ENCODE measurements around the gene MYOCD.

The MYOCD gene

DNA sequence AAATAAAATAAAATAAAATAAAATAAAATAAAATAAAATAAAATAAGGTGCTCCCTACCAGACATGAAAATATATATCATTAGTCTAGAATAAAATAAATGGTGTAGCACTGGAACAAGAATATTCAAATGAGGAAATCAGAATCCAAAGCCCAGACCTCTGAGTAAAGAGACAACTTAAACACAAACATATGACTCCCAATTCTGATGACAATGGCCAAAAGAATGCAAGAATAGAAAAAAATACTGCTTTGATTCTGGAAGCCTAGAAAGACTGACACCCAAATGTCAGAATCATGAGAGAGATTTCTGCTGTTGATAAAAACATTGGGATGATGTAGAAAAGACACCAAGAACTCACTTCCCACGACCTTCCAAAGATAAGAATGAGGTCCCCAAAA is 27.9 kb downstream of the MYOCD start:
- no peaks in the 10 kb centered on the region for H3K36me3 ChIP-seq (ENCODE audit: control insufficient read depth in 2 of 2, insufficient read depth in 2 of 2, low read length in 2 of 2)
- H3K4me1 ChIP-seq (ENCODE audit: control insufficient read depth in 2 of 2, insufficient read depth in 2 of 2, low read length in 2 of 2) = no peaks in the 10 kb centered on the region
- H3K9me3 ChIP-seq (ENCODE audit: control insufficient read depth in 2 of 2, low read length in 2 of 2) = no peaks in the 10 kb centered on the region
- H3K4me3 ChIP-seq (ENCODE audit: low read length in 2 of 2) = no peak overlapping the region
- no peaks in the 10 kb centered on the region for H3K27me3 ChIP-seq (ENCODE audit: control insufficient read depth in 2 of 2, insufficient read depth in 2 of 2, low read length in 2 of 2)
- no peak overlapping the region for H3K9ac ChIP-seq (ENCODE audit: low read depth in 1 of 2, low read length in 2 of 2)
- no peak overlapping the region for H3K27ac ChIP-seq (ENCODE audit: low read depth in 2 of 2, low read length in 2 of 2)

DNA sequence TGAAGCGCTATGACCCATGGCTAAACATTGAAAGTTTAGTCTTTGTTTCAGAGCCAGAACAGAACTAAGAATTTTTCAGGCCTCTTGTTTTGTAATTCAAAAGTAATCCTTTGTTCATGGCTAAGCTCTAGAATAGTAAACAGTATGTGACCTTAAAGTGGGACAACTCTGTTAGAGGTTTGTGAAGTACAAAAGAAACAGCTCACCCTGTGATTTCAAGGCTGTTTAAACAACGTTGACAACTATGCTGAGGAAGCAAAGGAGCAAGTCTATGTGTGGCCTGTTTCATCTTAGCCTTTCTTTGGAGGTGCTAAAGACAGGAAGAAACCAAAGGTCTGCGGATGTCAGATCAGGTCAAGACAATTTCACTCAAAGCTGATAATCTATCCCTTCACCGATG is 40.4 kb downstream of the MYOCD start:
- no peak overlapping the region for H3K9ac ChIP-seq (ENCODE audit: low read depth in 1 of 2, low read length in 2 of 2)
- no peaks in the 10 kb centered on the region for H3K27me3 ChIP-seq (ENCODE audit: control insufficient read depth in 2 of 2, insufficient read depth in 2 of 2, low read length in 2 of 2)
- no peak overlapping the region for H3K27ac ChIP-seq (ENCODE audit: low read depth in 2 of 2, low read length in 2 of 2)
- H3K36me3 ChIP-seq (ENCODE audit: control insufficient read depth in 2 of 2, insufficient read depth in 2 of 2, low read length in 2 of 2) = no peaks in the 10 kb centered on the region
- H3K4me1 ChIP-seq (ENCODE audit: control insufficient read depth in 2 of 2, insufficient read depth in 2 of 2, low read length in 2 of 2) = no peaks in the 10 kb centered on the region
- H3K4me3 ChIP-seq (ENCODE audit: low read length in 2 of 2) = no peak overlapping the region
- H3K9me3 ChIP-seq (ENCODE audit: control insufficient read depth in 2 of 2, low read length in 2 of 2) = no peaks in the 10 kb centered on the region

DNA sequence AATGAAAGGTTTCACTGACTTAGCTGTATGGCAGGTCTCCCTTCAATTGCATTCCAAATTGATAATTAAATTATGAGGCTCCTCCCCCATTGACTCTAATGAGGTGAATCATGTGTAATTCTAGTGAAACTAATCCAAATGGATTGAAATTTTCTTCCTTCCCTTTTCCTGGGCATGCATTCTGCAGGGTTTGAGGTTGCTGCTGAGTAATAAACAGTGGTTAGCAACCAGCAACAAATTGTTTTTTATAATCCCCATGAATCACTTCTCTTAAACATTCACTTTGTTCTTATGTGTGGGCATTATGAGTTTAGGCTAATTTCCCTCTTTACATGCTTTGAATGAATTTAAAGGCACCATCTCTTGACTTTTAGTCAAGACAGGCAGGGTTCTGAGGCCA is 43.4 kb downstream of the MYOCD start:
- no peaks in the 10 kb centered on the region for H3K9me3 ChIP-seq (ENCODE audit: control insufficient read depth in 2 of 2, low read length in 2 of 2)
- H3K27me3 ChIP-seq (ENCODE audit: control insufficient read depth in 2 of 2, insufficient read depth in 2 of 2, low read length in 2 of 2) = no peaks in the 10 kb centered on the region
- no peaks in the 10 kb centered on the region for H3K4me1 ChIP-seq (ENCODE audit: control insufficient read depth in 2 of 2, insufficient read depth in 2 of 2, low read length in 2 of 2)

DNA sequence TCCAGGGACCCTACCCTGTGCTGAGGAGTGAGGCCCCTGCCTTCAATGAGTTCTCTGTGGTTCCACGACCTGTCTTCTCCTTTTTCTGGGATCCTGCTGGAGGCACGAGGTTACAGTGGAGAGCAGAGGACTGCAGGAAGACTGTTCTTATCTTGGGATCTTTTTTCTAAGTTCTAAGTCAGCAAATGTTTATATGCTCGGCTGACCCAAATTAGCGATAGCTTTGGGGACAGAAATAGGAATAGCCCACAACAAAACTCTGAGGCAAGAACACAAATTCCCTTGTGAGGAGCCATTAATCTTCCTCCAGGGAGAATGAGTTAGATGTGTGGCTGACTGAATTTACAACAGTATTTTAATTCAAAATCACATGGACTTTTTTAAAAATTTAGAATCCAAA is 46.7 kb downstream of the MYOCD start:
- Histone ChIP-seq H3K27ac (ENCODE audit: low read depth in 2 of 2, low read length in 2 of 2) (no peak overlapping the region), H3K9me3 (ENCODE audit: control insufficient read depth in 2 of 2, low read length in 2 of 2) (no peaks in the 10 kb centered on the region), H3K9ac (ENCODE audit: low read depth in 1 of 2, low read length in 2 of 2) (no peak overlapping the region), H3K36me3 (ENCODE audit: control insufficient read depth in 2 of 2, insufficient read depth in 2 of 2, low read length in 2 of 2) (no peaks in the 10 kb centered on the region), H3K27me3 (ENCODE audit: control insufficient read depth in 2 of 2, insufficient read depth in 2 of 2, low read length in 2 of 2) (no peaks in the 10 kb centered on the region), H3K4me1 (ENCODE audit: control insufficient read depth in 2 of 2, insufficient read depth in 2 of 2, low read length in 2 of 2) (no peaks in the 10 kb centered on the region), H3K4me3 (ENCODE audit: low read length in 2 of 2) (no peak overlapping the region)

More for the DNA sequence above, 43.4 kb downstream of the MYOCD start:
- Histone ChIP-seq H3K36me3 (ENCODE audit: control insufficient read depth in 2 of 2, insufficient read depth in 2 of 2, low read length in 2 of 2) (no peaks in the 10 kb centered on the region), H3K9ac (ENCODE audit: low read depth in 1 of 2, low read length in 2 of 2) (no peak overlapping the region), H3K4me3 (ENCODE audit: low read length in 2 of 2) (no peak overlapping the region), H3K27ac (ENCODE audit: low read depth in 2 of 2, low read length in 2 of 2) (no peak overlapping the region)

DNA sequence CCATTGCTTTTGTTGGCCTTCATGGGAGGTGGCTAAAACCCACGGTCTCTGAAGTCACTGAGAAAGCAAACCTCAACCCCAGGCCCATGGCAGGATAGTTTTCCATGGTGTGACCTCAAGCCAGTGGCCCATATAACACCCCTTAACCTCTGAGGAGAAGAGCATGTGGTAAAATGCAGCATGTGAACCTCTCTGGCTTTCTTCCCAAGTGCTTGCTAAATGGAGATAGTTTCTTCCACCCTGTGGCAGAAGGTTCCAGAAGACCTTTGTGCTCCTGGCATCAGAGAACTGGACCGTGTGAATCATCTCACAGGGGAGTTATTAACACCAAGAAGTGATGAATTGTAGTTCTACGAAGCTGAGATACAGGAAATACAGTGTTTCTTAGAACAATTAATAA is 47.3 kb downstream of the MYOCD start:
- no peaks in the 10 kb centered on the region for H3K36me3 ChIP-seq (ENCODE audit: control insufficient read depth in 2 of 2, insufficient read depth in 2 of 2, low read length in 2 of 2)
- no peaks in the 10 kb centered on the region for H3K27me3 ChIP-seq (ENCODE audit: control insufficient read depth in 2 of 2, insufficient read depth in 2 of 2, low read length in 2 of 2)
- no peaks in the 10 kb centered on the region for H3K9me3 ChIP-seq (ENCODE audit: control insufficient read depth in 2 of 2, low read length in 2 of 2)
- H3K9ac ChIP-seq (ENCODE audit: low read depth in 1 of 2, low read length in 2 of 2) = no peak overlapping the region
- no peak overlapping the region for H3K4me3 ChIP-seq (ENCODE audit: low read length in 2 of 2)
- no peaks in the 10 kb centered on the region for H3K4me1 ChIP-seq (ENCODE audit: control insufficient read depth in 2 of 2, insufficient read depth in 2 of 2, low read length in 2 of 2)
- H3K27ac ChIP-seq (ENCODE audit: low read depth in 2 of 2, low read length in 2 of 2) = no peak overlapping the region

DNA sequence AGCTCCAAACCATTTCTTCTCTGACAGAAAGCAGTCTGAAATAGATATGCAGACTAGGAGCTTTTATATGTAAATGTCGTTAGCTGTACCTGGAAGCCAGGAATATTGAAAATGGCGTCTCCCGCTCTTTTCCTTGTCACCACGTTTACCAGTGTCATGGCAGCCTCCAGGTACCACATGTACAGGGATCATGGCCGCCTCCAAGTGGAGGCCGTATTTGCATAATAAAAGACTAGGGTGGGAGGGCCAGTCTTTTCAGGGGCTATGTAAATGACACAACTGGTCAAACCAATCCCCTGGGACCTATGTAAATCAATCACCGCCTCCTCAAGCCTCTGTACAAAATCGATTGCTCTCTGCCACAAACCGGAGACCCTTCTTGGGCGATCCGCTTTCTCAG is 54.3 kb downstream of the MYOCD start:
- Histone ChIP-seq H3K27ac (ENCODE audit: low read depth in 2 of 2, low read length in 2 of 2) (no peak overlapping the region), H3K9me3 (ENCODE audit: control insufficient read depth in 2 of 2, low read length in 2 of 2) (no peaks in the 10 kb centered on the region), H3K36me3 (ENCODE audit: control insufficient read depth in 2 of 2, insufficient read depth in 2 of 2, low read length in 2 of 2) (no peaks in the 10 kb centered on the region), H3K27me3 (ENCODE audit: control insufficient read depth in 2 of 2, insufficient read depth in 2 of 2, low read length in 2 of 2) (no peaks in the 10 kb centered on the region), H3K4me3 (ENCODE audit: low read length in 2 of 2) (no peak overlapping the region), H3K9ac (ENCODE audit: low read depth in 1 of 2, low read length in 2 of 2) (no peak overlapping the region), H3K4me1 (ENCODE audit: control insufficient read depth in 2 of 2, insufficient read depth in 2 of 2, low read length in 2 of 2) (no peaks in the 10 kb centered on the region)

DNA sequence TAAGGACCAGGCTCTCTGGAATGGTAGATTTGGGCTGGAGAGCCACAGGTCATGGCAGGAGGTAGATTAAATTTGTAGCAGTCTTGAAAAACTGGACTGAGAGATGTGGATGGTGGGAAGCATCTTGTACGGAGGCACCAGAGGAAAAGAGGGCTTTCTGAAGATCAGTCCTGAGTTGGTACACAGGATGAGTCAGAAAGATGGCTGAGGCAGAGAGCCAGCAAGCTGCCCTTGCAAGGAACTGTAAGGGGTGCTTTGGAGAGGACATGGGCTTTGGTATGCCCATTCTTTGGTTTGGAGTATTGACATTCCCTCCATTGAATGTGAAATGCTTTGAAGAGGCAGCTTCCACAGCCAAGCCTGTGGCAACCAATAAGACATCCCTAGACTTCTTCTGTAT is 55.9 kb downstream of the MYOCD start:
- Histone ChIP-seq H3K27me3 (ENCODE audit: control insufficient read depth in 2 of 2, insufficient read depth in 2 of 2, low read length in 2 of 2) (no peaks in the 10 kb centered on the region), H3K27ac (ENCODE audit: low read depth in 2 of 2, low read length in 2 of 2) (no peak overlapping the region), H3K4me1 (ENCODE audit: control insufficient read depth in 2 of 2, insufficient read depth in 2 of 2, low read length in 2 of 2) (no peaks in the 10 kb centered on the region), H3K9me3 (ENCODE audit: control insufficient read depth in 2 of 2, low read length in 2 of 2) (no peaks in the 10 kb centered on the region), H3K9ac (ENCODE audit: low read depth in 1 of 2, low read length in 2 of 2) (no peak overlapping the region), H3K36me3 (ENCODE audit: control insufficient read depth in 2 of 2, insufficient read depth in 2 of 2, low read length in 2 of 2) (no peaks in the 10 kb centered on the region), H3K4me3 (ENCODE audit: low read length in 2 of 2) (no peak overlapping the region)

DNA sequence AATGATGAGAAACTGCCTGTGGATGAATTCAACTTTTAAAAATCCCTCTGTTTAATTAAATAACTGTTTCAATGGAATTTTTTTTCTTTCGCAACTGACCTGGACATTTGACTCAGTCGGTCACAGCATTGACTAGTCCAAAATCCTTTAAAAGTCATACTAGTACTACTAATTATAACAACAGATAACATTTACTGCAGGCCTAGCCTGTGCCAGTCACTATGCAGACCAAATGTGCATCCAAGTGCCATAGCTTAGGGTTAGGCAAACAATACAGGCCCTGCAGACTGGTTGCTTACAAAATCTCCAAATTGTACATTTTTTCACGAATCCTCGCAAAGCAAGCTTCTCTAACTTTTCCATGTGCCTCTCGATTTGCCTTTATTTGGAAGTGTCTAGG is 56.6 kb downstream of the MYOCD start:
- no peaks in the 10 kb centered on the region for H3K27me3 ChIP-seq (ENCODE audit: control insufficient read depth in 2 of 2, insufficient read depth in 2 of 2, low read length in 2 of 2)
- H3K4me3 ChIP-seq (ENCODE audit: low read length in 2 of 2) = no peak overlapping the region
- no peak overlapping the region for H3K9ac ChIP-seq (ENCODE audit: low read depth in 1 of 2, low read length in 2 of 2)
- H3K9me3 ChIP-seq (ENCODE audit: control insufficient read depth in 2 of 2, low read length in 2 of 2) = no peaks in the 10 kb centered on the region
- H3K4me1 ChIP-seq (ENCODE audit: control insufficient read depth in 2 of 2, insufficient read depth in 2 of 2, low read length in 2 of 2) = peaks cover 0 to 4% of the 10 kb centered on the region in 2 donors
- no peaks in the 10 kb centered on the region for H3K36me3 ChIP-seq (ENCODE audit: control insufficient read depth in 2 of 2, insufficient read depth in 2 of 2, low read length in 2 of 2)
- H3K27ac ChIP-seq (ENCODE audit: low read depth in 2 of 2, low read length in 2 of 2) = no peak overlapping the region

DNA sequence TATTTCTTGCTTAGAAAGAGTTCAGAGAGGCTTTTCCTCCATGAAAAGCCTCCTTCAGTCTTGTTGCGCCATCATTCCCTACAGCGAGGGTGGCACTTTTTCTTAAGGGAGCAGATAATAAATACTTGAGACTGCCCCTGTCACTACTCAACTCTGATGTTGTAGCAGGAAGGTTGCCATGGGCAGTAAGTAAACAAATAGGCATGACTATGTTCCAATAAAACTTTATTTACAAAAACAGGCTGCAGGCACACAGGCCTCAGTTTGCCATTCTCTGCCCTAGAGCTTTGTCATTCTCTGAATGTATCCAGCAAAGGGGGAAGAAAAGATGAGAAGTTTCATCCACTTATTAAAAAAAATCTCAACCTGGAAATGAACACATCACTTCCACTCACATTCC is 60.4 kb downstream of the MYOCD start:
- Histone ChIP-seq H3K36me3 (ENCODE audit: control insufficient read depth in 2 of 2, insufficient read depth in 2 of 2, low read length in 2 of 2) (no peaks in the 10 kb centered on the region), H3K27me3 (ENCODE audit: control insufficient read depth in 2 of 2, insufficient read depth in 2 of 2, low read length in 2 of 2) (no peaks in the 10 kb centered on the region), H3K4me3 (ENCODE audit: low read length in 2 of 2) (no peak overlapping the region), H3K9me3 (ENCODE audit: control insufficient read depth in 2 of 2, low read length in 2 of 2) (no peaks in the 10 kb centered on the region), H3K4me1 (ENCODE audit: control insufficient read depth in 2 of 2, insufficient read depth in 2 of 2, low read length in 2 of 2) (peaks cover 8 to 12% of the 10 kb centered on the region in 2 donors), H3K27ac (ENCODE audit: low read depth in 2 of 2, low read length in 2 of 2) (no peak overlapping the region), H3K9ac (ENCODE audit: low read depth in 1 of 2, low read length in 2 of 2) (no peak overlapping the region)

DNA sequence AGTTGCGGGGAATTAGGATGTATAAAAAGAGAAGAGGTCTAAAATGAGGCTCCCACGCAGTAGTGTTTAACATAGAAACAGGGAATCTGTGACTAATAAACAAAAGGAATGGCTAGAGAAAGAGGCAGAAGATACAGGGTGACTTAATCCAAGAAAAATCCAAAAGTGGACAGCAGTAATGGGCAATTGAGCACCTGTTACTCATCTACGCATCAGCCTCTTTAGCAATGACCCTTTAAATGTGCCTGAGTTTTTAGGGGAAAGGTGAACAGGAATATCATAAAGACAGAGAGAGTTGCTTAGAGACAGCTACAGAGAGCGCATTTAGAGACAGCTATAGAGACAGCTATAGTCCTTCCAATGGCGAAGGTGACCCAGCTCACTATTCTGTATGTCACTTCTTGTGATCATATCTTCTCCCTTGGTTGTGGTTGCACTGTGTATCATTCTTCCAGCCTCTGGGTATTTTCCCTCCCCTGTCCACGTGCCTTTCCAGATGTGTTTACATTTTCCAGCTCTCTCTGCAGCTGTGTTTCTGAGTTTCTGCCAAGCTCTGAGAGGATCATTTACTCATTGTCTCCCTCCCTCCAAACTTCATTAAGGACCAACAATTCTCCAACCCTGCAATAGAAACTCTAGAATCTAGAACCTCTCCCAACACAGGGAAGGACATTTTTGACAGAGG is 61.5 kb downstream of the MYOCD start:
- no peak overlapping the region for H3K27ac ChIP-seq (ENCODE audit: low read depth in 2 of 2, low read length in 2 of 2)
- H3K36me3 ChIP-seq (ENCODE audit: control insufficient read depth in 2 of 2, insufficient read depth in 2 of 2, low read length in 2 of 2) = no peaks in the 10 kb centered on the region
- H3K27me3 ChIP-seq (ENCODE audit: control insufficient read depth in 2 of 2, insufficient read depth in 2 of 2, low read length in 2 of 2) = no peaks in the 10 kb centered on the region
- no peak overlapping the region for H3K9ac ChIP-seq (ENCODE audit: low read depth in 1 of 2, low read length in 2 of 2)
- peaks cover 17 to 21% of the 10 kb centered on the region in 2 donors for H3K4me1 ChIP-seq (ENCODE audit: control insufficient read depth in 2 of 2, insufficient read depth in 2 of 2, low read length in 2 of 2)
- H3K9me3 ChIP-seq (ENCODE audit: control insufficient read depth in 2 of 2, low read length in 2 of 2) = no peaks in the 10 kb centered on the region
- no peak overlapping the region for H3K4me3 ChIP-seq (ENCODE audit: low read length in 2 of 2)

DNA sequence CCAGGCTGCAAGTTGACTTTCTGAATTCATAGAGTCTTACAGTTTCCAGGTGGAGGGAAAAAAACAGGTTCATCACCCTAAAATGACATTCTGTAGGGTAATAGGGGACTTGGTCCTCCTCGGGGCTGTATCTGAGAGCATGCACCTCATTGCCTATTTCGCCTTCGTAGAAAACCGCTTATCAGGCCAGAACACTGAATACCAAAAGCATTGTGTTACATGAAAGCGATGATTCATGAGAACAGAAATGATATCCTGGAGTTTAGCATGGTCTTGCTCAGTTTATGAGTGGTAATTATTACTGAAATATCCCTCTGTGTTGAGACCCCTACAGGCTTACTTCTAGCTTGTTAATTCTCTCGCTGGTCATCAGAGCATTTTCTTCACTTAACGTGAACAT is 62.2 kb downstream of the MYOCD start:
- H3K9me3 ChIP-seq (ENCODE audit: control insufficient read depth in 2 of 2, low read length in 2 of 2) = no peaks in the 10 kb centered on the region
- no peak overlapping the region for H3K9ac ChIP-seq (ENCODE audit: low read depth in 1 of 2, low read length in 2 of 2)
- H3K4me3 ChIP-seq (ENCODE audit: low read length in 2 of 2) = no peak overlapping the region
- no peaks in the 10 kb centered on the region for H3K36me3 ChIP-seq (ENCODE audit: control insufficient read depth in 2 of 2, insufficient read depth in 2 of 2, low read length in 2 of 2)
- peaks cover 18 to 21% of the 10 kb centered on the region in 2 donors for H3K4me1 ChIP-seq (ENCODE audit: control insufficient read depth in 2 of 2, insufficient read depth in 2 of 2, low read length in 2 of 2)
- no peak overlapping the region for H3K27ac ChIP-seq (ENCODE audit: low read depth in 2 of 2, low read length in 2 of 2)
- no peaks in the 10 kb centered on the region for H3K27me3 ChIP-seq (ENCODE audit: control insufficient read depth in 2 of 2, insufficient read depth in 2 of 2, low read length in 2 of 2)
